HepG2 (cell line): Measurements from ENCODE around the gene ST3GAL2. TPM values are rescaled to one million over a fixed set of nuclear protein-coding genes. Genes with fewer than 3 reads are reported as not detected.

Experiments
- ATAC-seq: fragments of 200-7000 bp; cut with Tn5 transposase; 3 replicates; pipeline ENCODE4 v1.9.1; 2020; ENCODE audit warnings: mild to moderate bottlenecking, moderate library complexity
- BruUV-seq: library from RNA; stranded (reverse); fragments of 400-500 nt; replicated peaks from 2 replicates; lab custom pipeline; 2021; lab: Mats Ljungman, UMichigan
- CTCF ChIA-PET: fragments of 300-600 bp; formaldehyde crosslinking; extraction: SDS; loops from one replicate; lab custom pipeline; 2021; ENCODE audit warnings: low total read pairs, inconsistent platforms, low intra/inter-chr PET ratio; lab: Yijun Ruan, JAX
- POLR2A ChIA-PET: fragments of 350-600 bp; sonication (Branson Sonifier 250); formaldehyde crosslinking; loops from one replicate; lab custom pipeline; 2020; ENCODE audit warnings: antibody characterized with exemption, inconsistent platforms; lab: Yijun Ruan, JAX
- DNase-seq: peaks from one replicate; pipeline ENCODE4 v3.0.0-alpha.2; 2015; ENCODE audit warnings: low spot score
- FAIRE-seq: peaks from 3 replicates; lab custom pipeline; 2011; peaks lifted over from hg19 to GRCh38; lab: Jason Lieb, UNC
- H2AFZ ChIP-seq: one replicate; pipeline ENCODE4 v1.6.1; 2011; ENCODE audit warnings: low read length, inconsistent platforms
- H3K27ac ChIP-seq: fragments of 300-600 bp; 3 replicates; pipeline ENCODE4 v1.8.0; 2011; ENCODE audit warnings: mixed run types, mild to moderate bottlenecking, mixed read lengths, low read length, inconsistent platforms; ENCODE audit not compliant: insufficient read depth; ENCODE audit errors: extremely low read length
- H3K27me3 ChIP-seq, 2 experiments: fragments of 200-600 bp in 1 of 2; 2 replicates in 1 of 2; 3 replicates in 1 of 2; pipeline versions ENCODE4 v1.6.0 to v1.8.0; 2011; ENCODE audit warnings: low read length in 2 of 2, mild to moderate bottlenecking in 2 of 2, moderate library complexity in 2 of 2, inconsistent platforms in 1 of 2; ENCODE audit not compliant: insufficient read depth in 2 of 2, control insufficient read depth in 1 of 2
- H3K36me3 ChIP-seq, 2 experiments: fragments of 200-600 bp in 1 of 2; replicated peaks in 1 of 2; 2 replicates in 1 of 2; 3 replicates in 1 of 2; pipeline versions ENCODE4 v1.5.1 to v1.8.0; 2011; ENCODE audit warnings: low read length in 2 of 2, inconsistent platforms in 1 of 2; ENCODE audit not compliant: insufficient read depth in 2 of 2, control insufficient read depth in 1 of 2
- H3K4me1 ChIP-seq: 2 replicates; pipeline ENCODE4 v1.5.1; 2012; ENCODE audit warnings: low read length, inconsistent platforms; ENCODE audit not compliant: insufficient read depth
- H3K4me2 ChIP-seq: 2 replicates; pipeline ENCODE4 v1.6.0; 2011; ENCODE audit warnings: low read depth, low read length, inconsistent platforms
- H3K4me3 ChIP-seq, 3 experiments: fragments of 200-600 bp in 1 of 3; sonication (generic), shearing (Covaris generic) in 1 of 3; replicated peaks in 1 of 3; 2 replicates each; pipeline ENCODE4 v1.5.1; 2011 to 2016; ENCODE audit warnings: low read length in 3 of 3, inconsistent platforms in 2 of 3, low read depth in 2 of 3, mild to moderate bottlenecking in 2 of 3, control low read depth in 1 of 3, mixed read lengths in 1 of 3; ENCODE audit not compliant: insufficient read depth in 1 of 3
- H3K79me2 ChIP-seq: one replicate; pipeline ENCODE4 v1.6.1; 2011; ENCODE audit warnings: low read length, inconsistent platforms; ENCODE audit not compliant: insufficient read depth
- H3K9ac ChIP-seq: 2 replicates; pipeline ENCODE4 v1.6.0; 2011; ENCODE audit warnings: mild to moderate bottlenecking, low read depth, low read length, inconsistent platforms; ENCODE audit not compliant: insufficient read depth
- H3K9me3 ChIP-seq: 2 replicates; pipeline ENCODE4 v1.5.1; 2012; ENCODE audit warnings: mild to moderate bottlenecking, low read length
- H4K20me1 ChIP-seq: 2 replicates; pipeline ENCODE4 v1.6.0; 2011; ENCODE audit warnings: inconsistent platforms, mild to moderate bottlenecking, low read length, moderate library complexity; ENCODE audit not compliant: insufficient read depth
- CREB3 ChIP-seq: sonication (generic); formaldehyde crosslinking; IDR thresholded peaks from 2 replicates; pipeline ENCODE4 v1.5.0; 2020; ENCODE audit warnings: missing genetic modification reagents
- HBP1 ChIP-seq: IDR thresholded peaks from 2 replicates; pipeline ENCODE4 v1.6.1; 2016; ENCODE audit warnings: low read depth, control low read depth
- HMGA1 ChIP-seq: sonication (generic); formaldehyde crosslinking; conservative IDR thresholded peaks from 2 replicates; pipeline ENCODE4 v1.4.0; 2020; ENCODE audit warnings: missing genetic modification reagents
- HOXA9 ChIP-seq: sonication (generic); formaldehyde crosslinking; IDR thresholded peaks from 2 replicates; pipeline ENCODE4 v1.8.1; 2022; ENCODE audit warnings: missing genetic modification reagents, mild to moderate bottlenecking, moderate library complexity, borderline replicate concordance
- IRX3 ChIP-seq: sonication (generic); formaldehyde crosslinking; IDR thresholded peaks from 2 replicates; pipeline ENCODE4 v1.8.1; 2023; ENCODE audit warnings: mild to moderate bottlenecking, low read depth, missing genetic modification reagents, borderline replicate concordance
- NFE2 ChIP-seq: sonication (generic); formaldehyde crosslinking; IDR thresholded peaks from 2 replicates; pipeline ENCODE4 v1.4.0; 2020; ENCODE audit warnings: missing genetic modification reagents
- PITX1 ChIP-seq: sonication (generic); formaldehyde crosslinking; IDR thresholded peaks from 2 replicates; pipeline ENCODE4 v1.5.1; 2020; ENCODE audit warnings: mild to moderate bottlenecking, missing genetic modification reagents
- POGZ ChIP-seq: sonication (generic); formaldehyde crosslinking; IDR thresholded peaks from 2 replicates; pipeline ENCODE4 v1.4.0; 2020; ENCODE audit warnings: mild to moderate bottlenecking, missing genetic modification reagents
- SALL2 ChIP-seq: sonication (generic); formaldehyde crosslinking; IDR thresholded peaks from 2 replicates; pipeline ENCODE4 v1.8.1; 2023; ENCODE audit warnings: mild to moderate bottlenecking, missing genetic modification reagents, inconsistent platforms
- SP2 ChIP-seq: sonication (generic); formaldehyde crosslinking; IDR thresholded peaks from 2 replicates; pipeline ENCODE4 v1.5.1; 2020; ENCODE audit warnings: mild to moderate bottlenecking, missing genetic modification reagents
- TERF1 ChIP-seq: sonication (generic); formaldehyde crosslinking; IDR thresholded peaks from 2 replicates; pipeline ENCODE4 v1.8.0; 2022; ENCODE audit warnings: mild to moderate bottlenecking, missing genetic modification reagents, moderate library complexity
- ZBTB43 ChIP-seq: sonication (generic); formaldehyde crosslinking; conservative IDR thresholded peaks from 2 replicates; pipeline ENCODE4 v1.4.0; 2020; ENCODE audit warnings: missing genetic modification reagents
- ZC3H4 ChIP-seq: sonication (generic); formaldehyde crosslinking; IDR thresholded peaks from 2 replicates; pipeline ENCODE4 v1.4.0; 2020; ENCODE audit warnings: missing genetic modification reagents, borderline replicate concordance
- ZKSCAN5 ChIP-seq: sonication (generic); formaldehyde crosslinking; IDR thresholded peaks from 2 replicates; pipeline ENCODE4 v1.5.1; 2020; ENCODE audit warnings: mild to moderate bottlenecking, missing genetic modification reagents
- ZNF234 ChIP-seq: sonication (generic); formaldehyde crosslinking; conservative IDR thresholded peaks from 2 replicates; pipeline ENCODE4 v1.5.1; 2020; ENCODE audit warnings: mild to moderate bottlenecking, missing genetic modification reagents
- ZNF329 ChIP-seq: sonication (generic); formaldehyde crosslinking; IDR thresholded peaks from 2 replicates; pipeline ENCODE4 v1.9.0; 2021; ENCODE audit warnings: low read depth, mild to moderate bottlenecking, missing genetic modification reagents
- ZNF510 ChIP-seq: sonication (generic); formaldehyde crosslinking; IDR thresholded peaks from 2 replicates; pipeline ENCODE4 v1.4.0; 2020; ENCODE audit warnings: low read depth, mild to moderate bottlenecking, missing genetic modification reagents
- ZNF781 ChIP-seq: sonication (generic); formaldehyde crosslinking; IDR thresholded peaks from 2 replicates; pipeline ENCODE4 v1.5.1; 2020; ENCODE audit warnings: borderline replicate concordance, mild to moderate bottlenecking, missing genetic modification reagents; ENCODE audit errors: not compliant biosample characterization
- ZNF792 ChIP-seq: IDR thresholded peaks from 2 replicates; pipeline ENCODE4 v1.6.1; 2016
- ZNF83 ChIP-seq: sonication (generic); formaldehyde crosslinking; IDR thresholded peaks from 2 replicates; pipeline ENCODE4 v1.4.0; 2020; ENCODE audit warnings: missing genetic modification reagents, mild to moderate bottlenecking, borderline replicate concordance
- WGBS: methylation state at CpG from one replicate; pipeline ENCODE4 v1.1.6; 2017; ENCODE audit warnings: low lambda C conversion rate; 5-methylcytosine and 5-hydroxymethylcytosine counted together
- in situ Hi-C: cut with HindIII; loops from 2 replicates; pipeline ENCODE4 v1.10.0; 2017; ENCODE audit warnings: low pct_unique_long_range_greater_than_20kb; ENCODE audit not compliant: extremely low pct_ligation_motif_present
- intact Hi-C: fragments of 100-400 bp; cut with micrococcal nuclease; formaldehyde crosslinking; loops from one replicate; pipeline ENCODE4 v1.10.0; 2022; ENCODE audit not compliant: unreplicated experiment
- polyA plus RNA-seq, 8 experiments: library from polyadenylated mRNA; depleted of rRNA in 3 of 8; stranded (reverse) in 7 of 8; unstranded in 1 of 8; fragments of >200 nt; fragmentation: Illumina TruSeq in 4 of 8; extraction: Trizol in 4 of 8; gene quantifications; 2 replicates each; pipeline versions ENCODE4 v1.2.1 to v1.2.3, GENCODE V29; 2011 to 2016; ENCODE audit warnings: low read depth in 4 of 8, missing spikeins in 1 of 8, mixed read lengths in 1 of 8; ENCODE audit not compliant: insufficient read depth in 1 of 8
- total RNA-seq, 5 experiments: library from RNA; depleted of rRNA; stranded (reverse); fragments of >200 nt; fragmentation: Illumina TruSeq; extraction: Trizol; gene quantifications; 2 replicates each; pipeline ENCODE4 v1.2.3, GENCODE V29; 2016; ENCODE audit warnings: low read depth in 1 of 5

Gene ST3GAL2
- total and polyA plus RNA-seq, 2 of the 13 experiments (the other 11 are each of a cell fraction or from before 2014, with no cell fraction given) = 16.3 to 24.9 TPM

- TF ChIP-seq TERF1 (CRISPR knock-in tag) = no peak
- TF ChIP-seq HBP1 (CRISPR knock-in tag) = no peak
- TF ChIP-seq ZNF329 = no peak
- TF ChIP-seq NFE2 = no peak
- TF ChIP-seq HOXA9 (CRISPR knock-in tag) = no peak
- no peak for TF ChIP-seq ZNF510 (CRISPR knock-in tag)
- TF ChIP-seq PITX1 (CRISPR knock-in tag) = no peak
- TF ChIP-seq, all 625 proteins: peak for 0
Measured at GRCh38 chr16:70348991-70349390, 89.9 kb downstream of the ST3GAL2 start (continued).

GRCh38 chr16:70345840-70346239 lies 93.1 kb downstream of the ST3GAL2 start:
- Histone ChIP-seq H2AFZ (no peak overlapping the region), H3K36me3 (peaks cover 0 to 12% of the 10 kb centered on the region in 2 experiments; a peak in 3 of 5 replicates), H3K27ac (peak overlapping the region; percentile 84), H3K4me2 (peak overlapping the region; percentile 84), H3K4me3 (peak overlapping the region; percentile 89 to 99 (median 90)), H3K9me3 (no peaks in the 10 kb centered on the region), H3K4me1 (peaks cover 38% of the 10 kb centered on the region), H4K20me1 (no peaks in the 10 kb centered on the region), H3K27me3 (no peaks in the 10 kb centered on the region; a peak in 1 of 5 replicates), H3K79me2 (peaks cover 42% of the 10 kb centered on the region), H3K9ac (peak overlapping the region; percentile 97)
- FAIRE-seq = no peak
- BruUV-seq = TSS peak; percentile 92
- in situ Hi-C loops (no loop called here), intact Hi-C loops (loop anchor here (2.0 kb wide), 1 partner anchor 47 kb away; the partner anchor contains the start of gene DDX19B)
- ChIA-PET POLR2A (interaction anchor here (0.5 to 3.5 kb wide), 25 partner anchors 9 to 1268 kb away, joined by 3 to 58 read pairs (median 5); partner anchors contain the start of genes AARS1, DDX19B, EXOSC6 and FCSK), CTCF (no interaction called here)
- 53% methylated on average over 10 of the region's 10 CpGs for WGBS
- no peak for ATAC-seq
- DNase-seq = no peak
- TF ChIP-seq IRX3 (no peak), POGZ (CRISPR knock-in tag) (no peak), ZNF781 (CRISPR knock-in tag) (no peak), ZC3H4 (peak; percentile 83; the same call in 1 of the 2 replicates), ZBTB43 (CRISPR knock-in tag) (0 out of 2 replicates have a peak, but pooled peaks have one; percentile 2), SP2 (CRISPR knock-in tag) (no peak), ZNF792 (CRISPR knock-in tag) (no peak), ZNF234 (CRISPR knock-in tag) (no peak), CREB3 (CRISPR knock-in tag) (0 out of 2 replicates have a peak, but pooled peaks have one; percentile 19), ZNF83 (CRISPR knock-in tag) (no peak), SALL2 (no peak), ZKSCAN5 (no peak), HMGA1 (CRISPR knock-in tag) (no peak)
